Stimulated activated CD4-positive, alpha-beta T cell treated with anti-CD3 and anti-CD28 coated beads, Interleukin-12 subunit alpha, Interleukin-12 subunit beta, amount 100 ng/mL, for 4 hours (primary cell): ENCODE data around the gene TMEM154.

ENCODE experiments used
- DNase-seq: peaks from one replicate; pipeline ENCODE4 v3.0.0-alpha.2; 2020

TMEM154 gene

GRCh38 chr4:152693871-152694270 is 14.1 kb upstream of the TMEM154 start:
- no peak for DNase-seq

- no peak for DNase-seq
These were observed 12.0 kb upstream of the TMEM154 start for GRCh38 chr4:152691761-152692160.

- DNase-seq, result no peak
These were observed 11.2 kb upstream of the TMEM154 start for GRCh38 chr4:152690706-152691651.

GRCh38 chr4:152689615-152690501 is 10.1 kb upstream of the TMEM154 start:
- DNase-seq, result no peak

- no peak for DNase-seq
These were observed 8.3 kb upstream of the TMEM154 start for GRCh38 chr4:152687974-152688599.

GRCh38 chr4:152686452-152687013 is 6.7 kb upstream of the TMEM154 start:
- no peak for DNase-seq

GRCh38 chr4:152684587-152684986 is 4.8 kb upstream of the TMEM154 start:
- no peak for DNase-seq

- DNase-seq, result no peak
These were observed 4.2 kb upstream of the TMEM154 start for GRCh38 chr4:152684007-152684406.

- no peak for DNase-seq
These were observed 2.5 kb upstream of the TMEM154 start for GRCh38 chr4:152682143-152682941.

- no peak for DNase-seq
These were observed 1.3 kb upstream of the TMEM154 start for GRCh38 chr4:152680988-152681603.

GRCh38 chr4:152678841-152679240 is 956 bp downstream of the TMEM154 start:
- no peak for DNase-seq

GRCh38 chr4:152677117-152677516 is 2.7 kb downstream of the TMEM154 start:
- DNase-seq, result no peak

- no peak for DNase-seq
These were observed 3.5 kb downstream of the TMEM154 start for GRCh38 chr4:152676052-152676854.

GRCh38 chr4:152674359-152674758 is 5.4 kb downstream of the TMEM154 start:
- DNase-seq, result no peak

- DNase-seq, result no peak
These were observed 6.3 kb downstream of the TMEM154 start for GRCh38 chr4:152673489-152673888.

GRCh38 chr4:152672206-152673092 is 7.3 kb downstream of the TMEM154 start:
- DNase-seq, result no peak

GRCh38 chr4:152668338-152668964 is 11.3 kb downstream of the TMEM154 start:
- no peak for DNase-seq

GRCh38 chr4:152667781-152668180 is 12.0 kb downstream of the TMEM154 start:
- DNase-seq, result no peak

GRCh38 chr4:152666946-152667345 is 12.9 kb downstream of the TMEM154 start:
- no peak for DNase-seq
